ENCODE results near the gene UNC45B.

DNA sequence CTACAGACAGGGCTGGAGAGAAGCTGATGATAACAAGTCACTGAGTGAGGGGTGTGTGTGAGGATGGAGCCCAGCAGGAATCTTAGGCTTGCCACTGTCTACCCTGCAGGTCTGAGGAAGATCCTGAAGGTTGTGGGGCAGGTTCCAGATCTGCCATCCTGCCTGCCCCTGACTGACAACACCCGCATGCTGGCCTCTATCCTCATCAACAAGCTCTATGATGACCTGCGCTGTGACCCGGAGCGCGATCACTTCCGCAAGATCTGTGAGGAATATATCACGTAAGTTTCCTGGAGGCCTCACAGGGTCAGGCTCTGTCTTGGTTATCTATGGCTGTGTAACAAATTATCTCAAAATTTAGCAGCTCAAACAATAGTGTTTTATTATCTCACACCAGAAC, 16.3 kb downstream of the UNC45B start:
- no peak for TF ChIP-seq EZH2 (IDR thresholded peaks at IDR 0.05; ENCODE audit: borderline replicate concordance, low read length)
- TF ChIP-seq, protein P1, sequence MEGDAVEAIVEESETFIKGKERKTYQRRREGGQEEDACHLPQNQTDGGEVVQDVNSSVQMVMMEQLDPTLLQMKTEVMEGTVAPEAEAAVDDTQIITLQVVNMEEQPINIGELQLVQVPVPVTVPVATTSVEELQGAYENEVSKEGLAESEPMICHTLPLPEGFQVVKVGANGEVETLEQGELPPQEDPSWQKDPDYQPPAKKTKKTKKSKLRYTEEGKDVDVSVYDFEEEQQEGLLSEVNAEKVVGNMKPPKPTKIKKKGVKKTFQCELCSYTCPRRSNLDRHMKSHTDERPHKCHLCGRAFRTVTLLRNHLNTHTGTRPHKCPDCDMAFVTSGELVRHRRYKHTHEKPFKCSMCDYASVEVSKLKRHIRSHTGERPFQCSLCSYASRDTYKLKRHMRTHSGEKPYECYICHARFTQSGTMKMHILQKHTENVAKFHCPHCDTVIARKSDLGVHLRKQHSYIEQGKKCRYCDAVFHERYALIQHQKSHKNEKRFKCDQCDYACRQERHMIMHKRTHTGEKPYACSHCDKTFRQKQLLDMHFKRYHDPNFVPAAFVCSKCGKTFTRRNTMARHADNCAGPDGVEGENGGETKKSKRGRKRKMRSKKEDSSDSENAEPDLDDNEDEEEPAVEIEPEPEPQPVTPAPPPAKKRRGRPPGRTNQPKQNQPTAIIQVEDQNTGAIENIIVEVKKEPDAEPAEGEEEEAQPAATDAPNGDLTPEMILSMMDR (IDR thresholded peaks at IDR 0.05; ENCODE audit: low read length), result no peak

Data from OCI-LY1 (cell line).